HEK293 (cell line): ENCODE measurements around the gene C1QBP.

ENCODE experiments used
- CTCF ChIP-seq: fragments of 450-650 bp; formaldehyde crosslinking; IDR thresholded peaks from 2 replicates; pipeline ENCODE4 v1.5.1; 2016; ENCODE audit warnings: missing biosample characterization, missing genetic modification characterization
- TRIM28 ChIP-seq: IDR thresholded peaks from 2 replicates; pipeline ENCODE4 v1.6.1; 2011; ENCODE audit warnings: low read length, control low read depth, borderline replicate concordance
- ZBTB8A ChIP-seq: fragments of 450-650 bp; formaldehyde crosslinking; IDR thresholded peaks from 2 replicates; pipeline ENCODE4 v1.5.1; 2016; ENCODE audit warnings: missing biosample characterization, missing genetic modification characterization
- ZEB2 ChIP-seq: fragments of 450-650 bp; formaldehyde crosslinking; IDR thresholded peaks from 2 replicates; pipeline ENCODE4 v1.5.1; 2016; ENCODE audit warnings: missing biosample characterization, missing genetic modification characterization
- ZFP3 ChIP-seq: fragments of 450-650 bp; formaldehyde crosslinking; IDR thresholded peaks from 2 replicates; pipeline ENCODE4 v1.5.1; 2016; ENCODE audit warnings: low read depth, missing biosample characterization, missing genetic modification characterization
- ZNF639 ChIP-seq: fragments of 450-650 bp; formaldehyde crosslinking; IDR thresholded peaks from 2 replicates; pipeline ENCODE4 v1.5.1; 2016; ENCODE audit warnings: missing biosample characterization, missing genetic modification characterization
- ZNF785 ChIP-seq: fragments of 450-650 bp; formaldehyde crosslinking; IDR thresholded peaks from 2 replicates; pipeline ENCODE4 v1.5.1; 2016; ENCODE audit warnings: missing biosample characterization, missing genetic modification characterization
- ZNF830 ChIP-seq: fragments of 450-650 bp; IDR thresholded peaks from 2 replicates; pipeline ENCODE4 v1.5.0; 2018; ENCODE audit warnings: missing biosample characterization, missing genetic modification characterization, low read depth, mild to moderate bottlenecking, moderate library complexity
- ZXDB ChIP-seq: fragments of 450-650 bp; formaldehyde crosslinking; IDR thresholded peaks from 2 replicates; pipeline ENCODE4 v1.5.1; 2016; ENCODE audit warnings: missing biosample characterization, missing genetic modification characterization
- TF ChIP-seq, protein P1 (sequence below): fragments of 450-650 bp; formaldehyde crosslinking; IDR thresholded peaks from 2 replicates; pipeline ENCODE4 v1.5.1; 2016; ENCODE audit warnings: missing biosample characterization, missing genetic modification characterization
- TF ChIP-seq, protein P2 (sequence below): fragments of 450-650 bp; formaldehyde crosslinking; IDR thresholded peaks from 2 replicates; pipeline ENCODE4 v1.5.1; 2016; ENCODE audit warnings: missing biosample characterization, missing genetic modification characterization
- TF ChIP-seq, protein P3 (sequence below): fragments of 450-650 bp; formaldehyde crosslinking; IDR thresholded peaks from 2 replicates; pipeline ENCODE4 v1.5.1; 2016; ENCODE audit warnings: missing biosample characterization, missing genetic modification characterization
- TF ChIP-seq, protein P4 (sequence below): sonication (generic); formaldehyde crosslinking; IDR thresholded peaks from 2 replicates; pipeline ENCODE4 v1.8.1; 2022; ENCODE audit warnings: mild to moderate bottlenecking, moderate library complexity, missing genetic modification reagents

- TF ChIP-seq TRIM28 (no peak), CTCF (tag by site-specific recombination) (no peak), ZFP3 (tag by site-specific recombination) (no peak), ZNF785 (no peak), ZEB2 (tag by site-specific recombination) (no peak), ZXDB (no peak), ZNF639 (tag by site-specific recombination) (no peak), ZBTB8A (tag by site-specific recombination) (no peak), ZNF830 (tag by site-specific recombination) (no peak)
- TF ChIP-seq, protein P1, sequence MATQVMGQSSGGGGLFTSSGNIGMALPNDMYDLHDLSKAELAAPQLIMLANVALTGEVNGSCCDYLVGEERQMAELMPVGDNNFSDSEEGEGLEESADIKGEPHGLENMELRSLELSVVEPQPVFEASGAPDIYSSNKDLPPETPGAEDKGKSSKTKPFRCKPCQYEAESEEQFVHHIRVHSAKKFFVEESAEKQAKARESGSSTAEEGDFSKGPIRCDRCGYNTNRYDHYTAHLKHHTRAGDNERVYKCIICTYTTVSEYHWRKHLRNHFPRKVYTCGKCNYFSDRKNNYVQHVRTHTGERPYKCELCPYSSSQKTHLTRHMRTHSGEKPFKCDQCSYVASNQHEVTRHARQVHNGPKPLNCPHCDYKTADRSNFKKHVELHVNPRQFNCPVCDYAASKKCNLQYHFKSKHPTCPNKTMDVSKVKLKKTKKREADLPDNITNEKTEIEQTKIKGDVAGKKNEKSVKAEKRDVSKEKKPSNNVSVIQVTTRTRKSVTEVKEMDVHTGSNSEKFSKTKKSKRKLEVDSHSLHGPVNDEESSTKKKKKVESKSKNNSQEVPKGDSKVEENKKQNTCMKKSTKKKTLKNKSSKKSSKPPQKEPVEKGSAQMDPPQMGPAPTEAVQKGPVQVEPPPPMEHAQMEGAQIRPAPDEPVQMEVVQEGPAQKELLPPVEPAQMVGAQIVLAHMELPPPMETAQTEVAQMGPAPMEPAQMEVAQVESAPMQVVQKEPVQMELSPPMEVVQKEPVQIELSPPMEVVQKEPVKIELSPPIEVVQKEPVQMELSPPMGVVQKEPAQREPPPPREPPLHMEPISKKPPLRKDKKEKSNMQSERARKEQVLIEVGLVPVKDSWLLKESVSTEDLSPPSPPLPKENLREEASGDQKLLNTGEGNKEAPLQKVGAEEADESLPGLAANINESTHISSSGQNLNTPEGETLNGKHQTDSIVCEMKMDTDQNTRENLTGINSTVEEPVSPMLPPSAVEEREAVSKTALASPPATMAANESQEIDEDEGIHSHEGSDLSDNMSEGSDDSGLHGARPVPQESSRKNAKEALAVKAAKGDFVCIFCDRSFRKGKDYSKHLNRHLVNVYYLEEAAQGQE = no peak
- TF ChIP-seq, protein P2, sequence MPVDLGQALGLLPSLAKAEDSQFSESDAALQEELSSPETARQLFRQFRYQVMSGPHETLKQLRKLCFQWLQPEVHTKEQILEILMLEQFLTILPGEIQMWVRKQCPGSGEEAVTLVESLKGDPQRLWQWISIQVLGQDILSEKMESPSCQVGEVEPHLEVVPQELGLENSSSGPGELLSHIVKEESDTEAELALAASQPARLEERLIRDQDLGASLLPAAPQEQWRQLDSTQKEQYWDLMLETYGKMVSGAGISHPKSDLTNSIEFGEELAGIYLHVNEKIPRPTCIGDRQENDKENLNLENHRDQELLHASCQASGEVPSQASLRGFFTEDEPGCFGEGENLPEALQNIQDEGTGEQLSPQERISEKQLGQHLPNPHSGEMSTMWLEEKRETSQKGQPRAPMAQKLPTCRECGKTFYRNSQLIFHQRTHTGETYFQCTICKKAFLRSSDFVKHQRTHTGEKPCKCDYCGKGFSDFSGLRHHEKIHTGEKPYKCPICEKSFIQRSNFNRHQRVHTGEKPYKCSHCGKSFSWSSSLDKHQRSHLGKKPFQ = no peak
- TF ChIP-seq, protein P3, sequence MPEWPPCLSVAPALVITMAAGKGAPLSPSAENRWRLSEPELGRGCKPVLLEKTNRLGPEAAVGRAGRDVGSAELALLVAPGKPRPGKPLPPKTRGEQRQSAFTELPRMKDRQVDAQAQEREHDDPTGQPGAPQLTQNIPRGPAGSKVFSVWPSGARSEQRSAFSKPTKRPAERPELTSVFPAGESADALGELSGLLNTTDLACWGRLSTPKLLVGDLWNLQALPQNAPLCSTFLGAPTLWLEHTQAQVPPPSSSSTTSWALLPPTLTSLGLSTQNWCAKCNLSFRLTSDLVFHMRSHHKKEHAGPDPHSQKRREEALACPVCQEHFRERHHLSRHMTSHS = no peak
- TF ChIP-seq, protein P4, sequence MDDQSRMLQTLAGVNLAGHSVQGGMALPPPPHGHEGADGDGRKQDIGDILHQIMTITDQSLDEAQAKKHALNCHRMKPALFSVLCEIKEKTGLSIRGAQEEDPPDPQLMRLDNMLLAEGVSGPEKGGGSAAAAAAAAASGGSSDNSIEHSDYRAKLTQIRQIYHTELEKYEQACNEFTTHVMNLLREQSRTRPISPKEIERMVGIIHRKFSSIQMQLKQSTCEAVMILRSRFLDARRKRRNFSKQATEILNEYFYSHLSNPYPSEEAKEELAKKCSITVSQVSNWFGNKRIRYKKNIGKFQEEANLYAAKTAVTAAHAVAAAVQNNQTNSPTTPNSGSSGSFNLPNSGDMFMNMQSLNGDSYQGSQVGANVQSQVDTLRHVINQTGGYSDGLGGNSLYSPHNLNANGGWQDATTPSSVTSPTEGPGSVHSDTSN (CRISPR knock-in tag) = no peak
Observed at GRCh38 chr17:5439446-5439764, 450 bp upstream of the C1QBP start.
